GM12875 (cell line): ENCODE data around the gene PTPN20.

Source experiments
- H3K4me3 ChIP-seq: one replicate; pipeline ENCODE4 v1.5.1; 2011; ENCODE audit warnings: low read depth, low read length, control low read depth
- TF ChIP-seq, protein P1 (sequence below): IDR thresholded peaks from 2 replicates; pipeline ENCODE4 v1.5.1; 2011; ENCODE audit warnings: low read depth, mild to moderate bottlenecking, control low read depth, inconsistent platforms, low read length, moderate library complexity, borderline replicate concordance; ENCODE audit not compliant: insufficient read depth

Gene PTPN20

DNA sequence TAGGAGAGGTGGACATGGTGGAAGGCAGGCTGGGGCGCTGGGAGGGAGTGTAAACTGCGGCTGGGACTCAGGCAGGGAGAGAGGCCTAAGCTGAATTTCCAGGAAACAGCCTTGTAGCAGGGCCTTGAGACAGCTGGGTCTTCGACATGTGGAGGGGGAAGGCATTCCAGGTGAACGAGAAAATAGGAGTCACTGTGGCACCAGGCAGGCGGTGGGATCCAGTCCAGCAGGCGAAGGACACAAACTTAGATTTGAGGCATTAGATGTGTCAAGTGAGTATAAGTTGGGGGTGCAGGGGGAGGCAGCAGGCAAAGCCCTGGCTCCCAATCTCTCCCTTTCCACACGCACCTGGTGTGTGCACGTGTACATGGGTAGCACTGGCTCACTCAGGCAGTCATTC is 105.3 kb downstream of the PTPN20 start:
- TF ChIP-seq, protein P1, sequence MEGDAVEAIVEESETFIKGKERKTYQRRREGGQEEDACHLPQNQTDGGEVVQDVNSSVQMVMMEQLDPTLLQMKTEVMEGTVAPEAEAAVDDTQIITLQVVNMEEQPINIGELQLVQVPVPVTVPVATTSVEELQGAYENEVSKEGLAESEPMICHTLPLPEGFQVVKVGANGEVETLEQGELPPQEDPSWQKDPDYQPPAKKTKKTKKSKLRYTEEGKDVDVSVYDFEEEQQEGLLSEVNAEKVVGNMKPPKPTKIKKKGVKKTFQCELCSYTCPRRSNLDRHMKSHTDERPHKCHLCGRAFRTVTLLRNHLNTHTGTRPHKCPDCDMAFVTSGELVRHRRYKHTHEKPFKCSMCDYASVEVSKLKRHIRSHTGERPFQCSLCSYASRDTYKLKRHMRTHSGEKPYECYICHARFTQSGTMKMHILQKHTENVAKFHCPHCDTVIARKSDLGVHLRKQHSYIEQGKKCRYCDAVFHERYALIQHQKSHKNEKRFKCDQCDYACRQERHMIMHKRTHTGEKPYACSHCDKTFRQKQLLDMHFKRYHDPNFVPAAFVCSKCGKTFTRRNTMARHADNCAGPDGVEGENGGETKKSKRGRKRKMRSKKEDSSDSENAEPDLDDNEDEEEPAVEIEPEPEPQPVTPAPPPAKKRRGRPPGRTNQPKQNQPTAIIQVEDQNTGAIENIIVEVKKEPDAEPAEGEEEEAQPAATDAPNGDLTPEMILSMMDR = no peak
- H3K4me3 ChIP-seq = no peak overlapping the region

DNA sequence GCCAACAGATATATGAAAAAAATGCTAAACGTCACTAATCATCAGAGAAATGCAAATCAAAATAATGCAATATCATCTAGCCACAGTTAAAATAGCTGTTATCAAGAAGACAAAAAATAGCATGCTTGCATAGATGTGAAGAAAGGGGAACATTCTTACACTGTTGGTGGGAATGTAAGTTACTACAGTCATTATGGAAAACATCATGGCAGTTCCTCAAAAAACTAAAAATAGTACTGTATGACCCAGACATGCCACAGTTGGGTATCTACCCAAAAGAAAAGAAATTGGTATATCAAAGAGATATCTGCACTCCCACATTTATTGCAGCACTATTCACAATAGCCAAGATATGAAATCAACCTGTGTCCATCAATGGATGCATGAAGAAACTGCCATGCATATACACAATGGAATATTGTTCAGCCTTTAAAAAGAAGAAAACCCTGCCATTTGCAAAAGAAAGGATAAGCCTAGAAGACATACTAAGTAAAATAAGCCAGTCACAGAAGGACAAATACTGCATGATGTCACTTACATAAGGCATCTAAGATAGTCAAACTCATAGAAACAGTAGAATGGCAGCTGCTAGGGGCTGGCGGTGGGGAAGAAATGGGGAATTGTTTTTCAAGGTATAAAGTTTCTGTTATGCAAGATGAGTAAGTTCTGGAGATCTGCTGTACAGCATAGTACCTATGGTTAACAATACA is 107.0 kb downstream of the PTPN20 start:
- H3K4me3 ChIP-seq = no peak overlapping the region
- TF ChIP-seq, protein P1 = no peak

DNA sequence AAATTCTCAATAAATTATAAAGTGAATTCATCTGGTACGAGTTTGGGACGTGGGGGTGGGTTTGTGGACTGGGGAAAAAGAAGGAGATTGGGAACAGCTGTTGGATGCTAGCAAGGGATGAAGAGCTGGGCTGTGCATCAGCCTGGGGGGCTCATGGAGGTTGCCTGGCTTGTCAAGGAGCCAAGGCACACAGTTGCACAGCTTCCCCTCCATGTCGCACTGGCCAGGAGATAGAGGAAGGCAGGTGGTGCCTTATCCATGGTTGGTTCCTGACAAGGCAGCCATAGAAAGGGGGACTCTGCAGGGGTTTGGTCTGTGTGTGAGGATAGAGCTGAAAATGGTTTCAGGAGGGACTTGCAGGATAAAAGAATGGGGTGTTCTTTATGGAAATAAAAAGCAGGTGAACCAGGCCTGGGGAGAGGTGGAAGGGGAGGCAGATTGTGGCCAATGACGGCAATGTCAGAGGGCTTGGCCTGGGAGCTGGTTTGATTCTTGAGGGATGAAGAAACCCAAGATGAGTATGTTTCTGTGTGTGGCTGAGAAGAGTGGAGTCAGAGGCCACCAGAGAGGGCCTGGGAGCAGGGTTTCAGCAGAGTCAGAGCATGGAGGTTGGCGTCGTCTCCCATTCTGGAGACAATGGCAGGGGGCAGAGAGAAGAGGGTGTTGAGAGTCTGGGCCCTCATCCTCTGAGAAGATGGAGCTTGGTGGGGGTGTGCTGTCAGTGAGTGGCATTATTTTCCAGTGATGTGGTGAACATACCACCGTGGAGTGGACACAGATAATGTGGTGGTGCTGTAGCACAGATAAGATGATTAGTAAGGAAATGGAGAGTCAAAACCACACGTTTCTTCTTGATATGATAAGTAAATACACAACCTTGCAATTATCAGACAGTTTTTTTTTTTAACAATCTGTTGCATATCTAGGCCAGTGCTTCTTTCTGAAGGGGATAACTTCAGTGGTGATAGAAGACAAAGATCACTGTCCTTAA is 108.2 kb downstream of the PTPN20 start:
- no peak overlapping the region for H3K4me3 ChIP-seq

DNA sequence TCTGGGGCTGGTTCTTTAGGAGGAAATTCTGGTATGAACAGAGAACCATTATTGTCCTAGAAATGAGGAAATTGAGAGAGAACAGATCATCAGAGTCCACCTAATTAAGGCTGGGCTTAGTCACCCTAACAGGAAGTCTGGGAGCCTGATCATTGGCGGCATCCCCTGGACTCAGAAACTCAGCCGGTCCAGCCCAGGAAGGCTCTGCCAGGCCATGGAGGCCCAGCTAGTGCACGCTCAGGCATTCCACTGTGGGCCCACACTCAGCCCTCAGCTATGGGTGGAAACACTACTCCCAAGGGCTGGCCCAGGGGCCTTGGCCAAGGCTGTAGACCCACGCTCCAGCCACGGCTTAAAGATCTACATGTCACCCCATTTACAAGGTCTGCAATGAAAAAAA is 109.2 kb downstream of the PTPN20 start:
- TF ChIP-seq, protein P1 = no peak
- H3K4me3 ChIP-seq = no peak overlapping the region

More for the DNA sequence above, 108.2 kb downstream of the PTPN20 start:
- TF ChIP-seq, protein P1 = no peak

DNA sequence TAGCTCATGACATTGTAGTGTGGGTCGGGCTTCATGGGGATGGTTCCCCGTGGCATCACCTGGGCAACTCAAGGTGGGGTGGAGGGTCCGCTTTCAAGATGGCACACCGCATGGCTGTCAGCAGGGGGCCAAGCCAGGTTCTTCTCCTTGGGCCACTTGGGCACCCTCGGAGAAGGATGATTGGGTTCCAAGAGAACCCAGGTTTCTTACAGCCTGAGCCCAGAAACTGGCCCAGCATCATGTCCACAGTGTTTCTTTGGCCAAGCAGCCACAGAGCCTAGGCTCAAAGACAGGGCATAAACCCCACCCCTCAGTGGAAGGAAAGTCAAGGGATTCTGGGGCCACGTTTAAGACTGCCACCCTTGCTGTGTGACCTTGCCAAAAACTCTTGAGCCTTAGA is 110.6 kb downstream of the PTPN20 start:
- no peak overlapping the region for H3K4me3 ChIP-seq
- TF ChIP-seq, protein P1 = no peak

DNA sequence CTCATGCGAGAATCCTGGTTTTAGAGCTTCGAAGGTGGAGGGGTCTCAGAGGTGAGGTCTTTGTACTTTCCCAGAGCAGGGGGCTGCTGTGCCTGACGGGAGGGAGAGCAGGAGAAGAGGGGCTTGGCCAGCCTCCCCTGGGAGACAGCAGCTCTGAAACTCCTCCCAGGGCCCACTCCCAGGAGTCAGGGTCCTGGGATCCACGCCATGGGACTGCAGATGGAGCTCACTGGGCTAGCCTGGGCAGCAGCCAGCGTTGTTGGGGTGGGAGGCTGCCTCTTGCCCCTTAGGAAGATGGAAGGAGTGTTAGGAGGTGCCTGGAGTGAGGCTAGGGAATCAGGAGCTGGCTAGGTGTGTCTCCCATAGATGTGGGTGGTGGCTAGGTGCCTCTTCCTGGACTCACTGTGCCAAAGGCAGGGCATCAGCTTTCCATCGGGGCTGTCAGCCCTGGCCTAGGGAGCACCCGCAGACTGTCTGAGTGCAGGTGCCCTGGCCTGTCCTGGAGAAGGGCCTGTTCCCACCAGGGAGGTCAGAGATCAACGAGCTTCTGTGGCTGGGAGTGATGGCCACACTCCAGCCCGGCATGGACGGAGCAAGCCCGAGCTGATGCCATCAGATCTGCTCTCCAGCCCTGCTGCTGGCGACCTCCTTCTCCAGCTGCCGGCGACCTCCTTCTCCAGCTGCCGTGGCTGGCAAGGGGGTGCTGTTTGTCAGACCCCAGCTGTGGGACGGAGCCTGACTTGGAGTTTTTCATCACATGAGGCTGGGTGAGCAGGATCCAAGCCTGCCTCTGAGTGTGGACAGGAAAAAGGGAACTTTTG is 111.3 kb downstream of the PTPN20 start:
- TF ChIP-seq, protein P1 = no peak

More for the DNA sequence above, 111.3 kb downstream of the PTPN20 start:
- no peak overlapping the region for H3K4me3 ChIP-seq
